HCT116 (cell line): ENCODE results near the gene DIP2C. TPM values are rescaled to one million over a fixed set of nuclear protein-coding genes. Genes with fewer than 3 reads are reported as not detected.

ENCODE experiments used
- ATAC-seq: fragments of 200-7000 bp; cut with Tn5 transposase; 2 replicates; pipeline ENCODE4 v1.9.1; 2020; ENCODE audit warnings: mild to moderate bottlenecking, moderate library complexity
- BruUV-seq: library from RNA; stranded (reverse); fragments of 400-500 nt; replicated peaks from 2 replicates; lab custom pipeline; 2021; lab: Mats Ljungman, UMichigan
- CTCF ChIA-PET: fragments of 300-600 bp; sonication (Branson Sonifier 250); formaldehyde crosslinking; loops from one replicate; lab custom pipeline; 2021; ENCODE audit warnings: antibody characterized with exemption; lab: Charles Lee
- POLR2A ChIA-PET: fragments of 300-600, 350-600 bp; sonication (Branson Sonifier 250); formaldehyde crosslinking; loops from one replicate; lab custom pipeline; 2021; ENCODE audit warnings: antibody characterized with exemption; lab: Charles Lee
- RAD21 ChIA-PET, 2 experiments: fragments of 300-600 bp; sonication (Branson Sonifier 250); formaldehyde crosslinking; loops; one replicate each; lab custom pipeline; 2023; ENCODE audit warnings: low total read pairs in 2 of 2; ENCODE audit not compliant: uncharacterized antibody in 2 of 2, unreplicated experiment in 2 of 2, low non-redundant PET in 1 of 2; lab: Charles Lee
- DNase-seq: peaks from one replicate; pipeline ENCODE4 v3.0.0-alpha.2; 2010; ENCODE audit warnings: low read depth, low spot score
- H2AFZ ChIP-seq: fragments of 200-600 bp; shearing (Covaris generic), sonication (generic); 2 replicates; pipeline ENCODE4 v1.6.1; 2017; ENCODE audit warnings: low read depth, mixed run types, mixed read lengths, antibody characterized with exemption, low read length; ENCODE audit not compliant: poor library complexity, severe bottlenecking
- H3K27ac ChIP-seq: 2 replicates; pipeline ENCODE4 v1.5.1; 2012; ENCODE audit warnings: low read depth, low read length
- H3K27me3 ChIP-seq: fragments of 200-600 bp; sonication (generic); 2 replicates; pipeline ENCODE4 v1.6.1; 2016; ENCODE audit warnings: mixed run types, low read length, mixed read lengths; ENCODE audit not compliant: insufficient read depth
- H3K36me3 ChIP-seq, 2 experiments: fragments of 200-500 bp in 1 of 2; fragments of 200-600 bp in 1 of 2; sonication (Bioruptor generic) in 1 of 2; sonication (generic) in 1 of 2; 2 replicates each; pipeline versions ENCODE4 v1.5.1 to v1.6.1; 2014 to 2016; ENCODE audit warnings: low read length in 2 of 2, inconsistent platforms in 1 of 2, mixed read lengths in 1 of 2, mixed run types in 1 of 2; ENCODE audit not compliant: insufficient read depth in 2 of 2, control insufficient read depth in 1 of 2
- H3K4me1 ChIP-seq, 2 experiments: fragments of 200-600 bp in 1 of 2; sonication (generic) in 1 of 2; 2 replicates each; pipeline versions ENCODE4 v1.5.1 to v1.6.1; 2012 to 2017; ENCODE audit warnings: low read length in 2 of 2, inconsistent platforms in 1 of 2, mild to moderate bottlenecking in 1 of 2, mixed read lengths in 1 of 2, mixed run types in 1 of 2, moderate library complexity in 1 of 2; ENCODE audit not compliant: insufficient read depth in 2 of 2, control insufficient read depth in 1 of 2
- H3K4me2 ChIP-seq: fragments of 200-600 bp; sonication (generic); 2 replicates; pipeline ENCODE4 v1.6.1; 2017; ENCODE audit warnings: mixed run types, low read length, mixed read lengths
- H3K4me3 ChIP-seq, 2 experiments: fragments of 200-600 bp in 1 of 2; sonication (generic) in 1 of 2; replicated peaks in 1 of 2; 2 replicates each; pipeline ENCODE4 v1.5.1; 2011 to 2016; ENCODE audit warnings: low read length in 2 of 2, control low read depth in 1 of 2, low read depth in 1 of 2, mild to moderate bottlenecking in 1 of 2, mixed read lengths in 1 of 2, mixed run types in 1 of 2
- H3K79me2 ChIP-seq: fragments of 200-600 bp; sonication (generic); 2 replicates; pipeline ENCODE4 v1.6.1; 2017; ENCODE audit warnings: mild to moderate bottlenecking, mixed run types, low read length, moderate library complexity, mixed read lengths; ENCODE audit not compliant: insufficient read depth
- H3K9ac ChIP-seq: fragments of 200-600 bp; sonication (generic); 2 replicates; pipeline ENCODE4 v1.6.1; 2016; ENCODE audit warnings: low read length, mixed read lengths
- H3K9me2 ChIP-seq: fragments of 200-600 bp; sonication (generic), shearing (Covaris generic); 2 replicates; pipeline ENCODE4 v1.6.1; 2017; ENCODE audit warnings: mixed run types, mild to moderate bottlenecking, moderate library complexity; ENCODE audit not compliant: insufficient read depth
- H3K9me3 ChIP-seq, 2 experiments: fragments of 200-500 bp in 1 of 2; fragments of 200-600 bp in 1 of 2; sonication (Bioruptor generic) in 1 of 2; sonication (generic) in 1 of 2; 2 replicates each; pipeline ENCODE4 v1.6.1; 2014 to 2017; ENCODE audit warnings: low read length in 2 of 2, mixed read lengths in 2 of 2, inconsistent platforms in 1 of 2, low read depth in 1 of 2, mild to moderate bottlenecking in 1 of 2, mixed run types in 1 of 2, moderate library complexity in 1 of 2; ENCODE audit not compliant: control insufficient read depth in 1 of 2, insufficient read depth in 1 of 2
- H4K20me1 ChIP-seq: fragments of 200-600 bp; sonication (generic), shearing (Covaris generic); 2 replicates; pipeline ENCODE4 v1.6.1; 2017; ENCODE audit warnings: mixed run types, mild to moderate bottlenecking, moderate library complexity; ENCODE audit not compliant: insufficient read depth
- ELF1 ChIP-seq: IDR thresholded peaks from 2 replicates; pipeline ENCODE4 v1.6.1; 2012; ENCODE audit warnings: low read depth, borderline replicate concordance
- EZH2phosphoT487 ChIP-seq: fragments of 200-600 bp; IDR thresholded peaks from 2 replicates; pipeline ENCODE4 v1.6.1; 2018; ENCODE audit warnings: antibody characterized with exemption, borderline replicate concordance
- POLR2A ChIP-seq: IDR thresholded peaks from 2 replicates; pipeline ENCODE4 v1.7.0; 2011; ENCODE audit warnings: borderline replicate concordance; ENCODE audit not compliant: insufficient read depth, insufficient read length; ENCODE audit errors: extremely low read depth
- POLR2AphosphoS5 ChIP-seq: IDR thresholded peaks from 2 replicates; pipeline ENCODE4 v1.6.1; 2011; ENCODE audit warnings: mild to moderate bottlenecking, low read depth, low read length, moderate library complexity
- TCF7L2 ChIP-seq: IDR thresholded peaks from 2 replicates; pipeline ENCODE4 v1.7.0; 2011; ENCODE audit warnings: borderline replicate concordance, inconsistent platforms; ENCODE audit not compliant: insufficient read depth, insufficient read length; ENCODE audit errors: extremely low read depth
- YY1 ChIP-seq: IDR thresholded peaks from 2 replicates; pipeline ENCODE4 v1.6.1; 2011; ENCODE audit warnings: low read length, low read depth, moderate library complexity, mild to moderate bottlenecking; ENCODE audit not compliant: insufficient replicate concordance; ENCODE audit errors: extremely low read depth
- ZBTB33 ChIP-seq: IDR thresholded peaks from 2 replicates; pipeline ENCODE4 v1.6.1; 2011; ENCODE audit warnings: mild to moderate bottlenecking, low read length, moderate library complexity; ENCODE audit not compliant: insufficient replicate concordance; ENCODE audit errors: extremely low read depth
- intact Hi-C: fragments of 100-400 bp; cut with micrococcal nuclease; formaldehyde crosslinking; loops from 2 replicates; pipeline ENCODE4 v1.10.0; 2022
- total RNA-seq: library from RNA; stranded (reverse); gene quantifications from one replicate; pipeline ENCODE4 v1.2.1, GENCODE V29; 2021; ENCODE audit not compliant: unreplicated experiment
- TF ChIP-seq, protein P1 (sequence below): IDR thresholded peaks from 2 replicates; pipeline ENCODE4 v1.6.1; 2012

The DIP2C gene
- total RNA-seq, 1 experiment from 2014 or later = 15.4 TPM

DNA sequence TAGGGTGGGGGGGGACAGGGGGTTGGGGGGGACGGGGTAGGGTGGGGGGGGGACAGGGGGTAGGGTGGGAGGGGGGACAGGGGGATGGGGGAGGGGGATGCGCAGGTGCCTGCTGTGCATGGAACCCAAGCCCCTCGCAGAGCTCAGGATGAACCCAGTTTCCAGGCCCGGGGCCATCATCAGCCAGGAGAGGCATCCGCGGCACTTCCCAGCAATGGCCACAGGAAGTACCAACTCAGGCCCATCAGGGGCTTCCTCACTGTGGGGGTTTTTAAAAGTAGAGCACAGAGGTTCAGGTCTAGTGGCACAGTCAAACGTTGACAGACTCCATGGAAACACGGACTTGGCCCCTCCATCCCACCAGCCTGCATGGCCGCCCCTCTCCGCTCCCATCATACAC is 172.7 kb downstream of the DIP2C start (continued):
- TF ChIP-seq ZBTB33 (no peak), TCF7L2 (no peak), ELF1 (no peak)

- no peaks in the 10 kb centered on the region for H4K20me1 ChIP-seq
- no peaks in the 10 kb centered on the region for H3K9me2 ChIP-seq
- no peak overlapping the region for H3K9ac ChIP-seq
- H3K4me1 ChIP-seq = peaks cover 2 to 9% of the 10 kb centered on the region in 2 experiments; a peak in 2 of 4 replicates
- ATAC-seq = no peak
- no peaks in the 10 kb centered on the region for H3K79me2 ChIP-seq
- CTCF ChIA-PET = no interaction called here
- H3K9me3 ChIP-seq = no peaks in the 10 kb centered on the region
- no TSS peak for BruUV-seq
- H3K4me2 ChIP-seq = no peak overlapping the region
- H3K27ac ChIP-seq = no peak overlapping the region
- H3K36me3 ChIP-seq = no peaks in the 10 kb centered on the region
- intact Hi-C loops = no loop called here
- POLR2A ChIA-PET = no interaction called here
- no peak overlapping the region for H2AFZ ChIP-seq
- RAD21 ChIA-PET = no interaction called here
- no peaks in the 10 kb centered on the region for H3K27me3 ChIP-seq
- no peak overlapping the region for H3K4me3 ChIP-seq
- DNase-seq = no peak
- TF ChIP-seq POLR2AphosphoS5 (no peak), POLR2A (no peak)
Observed at GRCh38 chr10:515674-516073, 173.8 kb downstream of the DIP2C start.

GRCh38 chr10:514137-514671 is 175.3 kb downstream of the DIP2C start:
- no peak overlapping the region for H2AFZ ChIP-seq
- H3K9ac ChIP-seq = no peak overlapping the region
- ATAC-seq = no peak
- H3K4me2 ChIP-seq = no peak overlapping the region
- H3K4me3 ChIP-seq = no peak overlapping the region
- H3K9me3 ChIP-seq = no peaks in the 10 kb centered on the region
- H4K20me1 ChIP-seq = no peaks in the 10 kb centered on the region
- ChIA-PET CTCF (no interaction called here), POLR2A (no interaction called here), RAD21 (no interaction called here)
- no peaks in the 10 kb centered on the region for H3K79me2 ChIP-seq
- intact Hi-C loops = no loop called here
- no peak for DNase-seq
- BruUV-seq = no TSS peak
- TF ChIP-seq ELF1 = no peak
- TF ChIP-seq YY1 = no peak
- TF ChIP-seq EZH2phosphoT487 = no peak
- TF ChIP-seq, protein P1, sequence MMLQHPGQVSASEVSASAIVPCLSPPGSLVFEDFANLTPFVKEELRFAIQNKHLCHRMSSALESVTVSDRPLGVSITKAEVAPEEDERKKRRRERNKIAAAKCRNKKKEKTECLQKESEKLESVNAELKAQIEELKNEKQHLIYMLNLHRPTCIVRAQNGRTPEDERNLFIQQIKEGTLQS = no peak
- H3K27ac ChIP-seq = no peak overlapping the region
- no peaks in the 10 kb centered on the region for H3K27me3 ChIP-seq
- no peaks in the 10 kb centered on the region for H3K9me2 ChIP-seq
- peaks cover 0 to 10% of the 10 kb centered on the region in 2 experiments; a peak in 2 of 4 replicates for H3K4me1 ChIP-seq
- no peaks in the 10 kb centered on the region for H3K36me3 ChIP-seq
